ENCODE results near the gene A2ML1.

Gene A2ML1

DNA sequence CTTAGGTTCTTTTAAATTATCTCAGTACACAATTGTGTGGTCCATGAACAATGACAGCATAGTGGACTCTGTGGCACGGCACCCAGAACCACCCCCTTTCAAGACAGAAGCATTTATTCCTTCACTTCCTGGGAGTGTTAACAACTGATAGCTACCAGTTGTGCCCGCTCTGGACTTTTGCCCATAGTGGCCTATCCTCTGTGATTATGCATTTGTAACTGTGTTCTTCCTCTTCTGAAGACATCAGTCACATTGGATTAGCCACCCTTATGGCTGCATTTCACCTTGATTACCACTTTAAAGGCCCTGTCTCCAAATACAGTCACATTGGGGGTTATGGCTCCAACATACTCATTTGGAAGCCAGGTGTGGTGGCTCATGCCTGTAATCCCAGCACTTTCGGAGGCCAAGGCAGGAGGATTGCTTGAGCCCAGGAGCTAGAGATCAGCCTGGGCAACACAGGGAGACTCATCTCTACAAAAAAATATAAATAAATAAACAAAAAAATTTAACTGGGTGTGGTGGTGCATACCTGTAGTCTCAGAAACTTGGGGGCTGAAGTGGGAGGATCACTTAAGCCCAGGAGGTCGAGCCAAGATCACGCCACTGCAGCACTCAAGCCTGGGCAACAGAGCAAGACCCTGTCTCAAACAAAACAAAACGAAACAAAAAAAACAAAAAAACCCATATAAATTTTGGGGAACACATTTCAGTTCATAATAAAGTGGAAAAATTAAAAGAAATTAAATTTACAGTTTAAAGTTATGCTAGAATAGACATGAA lies 64.3 kb downstream of the A2ML1 start:
- no peak overlapping the region for H3K4me3 ChIP-seq (replicated peaks; ENCODE audit: low read depth, low read length)
- TF ChIP-seq, protein P1, sequence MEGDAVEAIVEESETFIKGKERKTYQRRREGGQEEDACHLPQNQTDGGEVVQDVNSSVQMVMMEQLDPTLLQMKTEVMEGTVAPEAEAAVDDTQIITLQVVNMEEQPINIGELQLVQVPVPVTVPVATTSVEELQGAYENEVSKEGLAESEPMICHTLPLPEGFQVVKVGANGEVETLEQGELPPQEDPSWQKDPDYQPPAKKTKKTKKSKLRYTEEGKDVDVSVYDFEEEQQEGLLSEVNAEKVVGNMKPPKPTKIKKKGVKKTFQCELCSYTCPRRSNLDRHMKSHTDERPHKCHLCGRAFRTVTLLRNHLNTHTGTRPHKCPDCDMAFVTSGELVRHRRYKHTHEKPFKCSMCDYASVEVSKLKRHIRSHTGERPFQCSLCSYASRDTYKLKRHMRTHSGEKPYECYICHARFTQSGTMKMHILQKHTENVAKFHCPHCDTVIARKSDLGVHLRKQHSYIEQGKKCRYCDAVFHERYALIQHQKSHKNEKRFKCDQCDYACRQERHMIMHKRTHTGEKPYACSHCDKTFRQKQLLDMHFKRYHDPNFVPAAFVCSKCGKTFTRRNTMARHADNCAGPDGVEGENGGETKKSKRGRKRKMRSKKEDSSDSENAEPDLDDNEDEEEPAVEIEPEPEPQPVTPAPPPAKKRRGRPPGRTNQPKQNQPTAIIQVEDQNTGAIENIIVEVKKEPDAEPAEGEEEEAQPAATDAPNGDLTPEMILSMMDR (IDR thresholded peaks at IDR 0.05; ENCODE audit: low read depth, low read length, missing control alignments) = no peak
- no peak for DNase-seq (ENCODE audit: extremely low read depth, low read depth)

DNA sequence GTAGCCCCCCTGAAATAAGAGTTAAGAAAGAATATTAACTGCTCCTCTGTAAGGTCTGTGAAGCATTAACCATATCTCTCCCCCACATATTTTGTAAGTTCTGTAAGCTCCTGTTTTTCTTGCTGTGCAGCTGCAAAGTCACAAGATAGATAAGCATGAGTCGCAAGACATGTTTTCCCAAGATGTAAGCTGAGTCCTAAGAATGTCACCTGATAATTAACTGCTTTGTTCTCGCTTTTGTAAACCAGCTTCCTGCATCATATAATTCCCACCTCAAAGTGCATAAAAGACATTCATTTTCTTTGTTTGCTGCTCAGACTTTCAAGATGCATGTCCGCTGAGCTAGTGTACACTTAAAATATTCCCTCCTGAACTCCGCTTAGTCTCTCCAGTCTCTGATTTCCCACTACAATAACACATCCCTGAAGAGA lies 64.9 kb downstream of the A2ML1 start:
- no peak overlapping the region for H3K4me3 ChIP-seq (replicated peaks; ENCODE audit: low read depth, low read length)
- TF ChIP-seq, protein P1 (IDR thresholded peaks at IDR 0.05; ENCODE audit: low read depth, low read length, missing control alignments) = no peak
- DNase-seq (ENCODE audit: extremely low read depth, low read depth) = no peak

DNA sequence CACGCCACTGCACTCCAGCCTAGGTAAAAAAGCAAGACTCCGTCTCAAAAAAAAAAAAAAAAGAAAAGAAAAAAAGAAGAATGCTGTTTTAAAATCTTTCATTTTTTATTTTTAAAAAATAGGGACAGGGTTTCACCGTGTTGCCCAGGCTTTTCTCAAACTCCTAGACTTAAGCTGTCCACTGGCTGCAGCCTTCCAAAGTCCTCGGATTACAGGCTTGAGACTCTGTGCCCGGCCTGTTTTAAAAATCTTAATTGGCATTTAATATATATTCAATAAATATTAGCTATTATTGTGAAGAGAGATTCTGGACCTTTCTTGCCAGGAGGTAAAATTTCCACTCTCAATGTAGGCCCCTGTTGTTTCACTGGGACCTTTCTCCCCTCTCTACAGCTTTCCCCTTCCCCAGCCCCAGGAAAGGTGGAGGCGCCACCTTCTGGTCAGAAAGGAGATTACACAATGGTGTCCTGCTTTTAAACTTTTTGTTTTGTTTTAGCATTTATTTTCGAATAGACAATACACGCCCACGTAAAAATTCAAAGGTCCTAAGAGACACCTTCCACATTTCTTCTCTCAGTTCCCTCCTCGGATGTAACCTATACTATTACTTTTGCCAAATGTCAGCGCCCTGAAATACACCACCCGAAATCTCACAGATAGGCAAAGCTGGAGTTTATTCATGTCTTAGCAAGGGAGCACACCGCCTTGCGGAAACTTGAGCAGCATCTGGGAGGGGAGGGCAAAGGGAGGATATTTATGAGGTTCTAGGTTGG lies 68.1 kb downstream of the A2ML1 start:
- H3K4me3 ChIP-seq (replicated peaks; ENCODE audit: low read depth, low read length) = peak overlapping the region; percentile 35
- no peak for DNase-seq (ENCODE audit: extremely low read depth, low read depth)

DNA sequence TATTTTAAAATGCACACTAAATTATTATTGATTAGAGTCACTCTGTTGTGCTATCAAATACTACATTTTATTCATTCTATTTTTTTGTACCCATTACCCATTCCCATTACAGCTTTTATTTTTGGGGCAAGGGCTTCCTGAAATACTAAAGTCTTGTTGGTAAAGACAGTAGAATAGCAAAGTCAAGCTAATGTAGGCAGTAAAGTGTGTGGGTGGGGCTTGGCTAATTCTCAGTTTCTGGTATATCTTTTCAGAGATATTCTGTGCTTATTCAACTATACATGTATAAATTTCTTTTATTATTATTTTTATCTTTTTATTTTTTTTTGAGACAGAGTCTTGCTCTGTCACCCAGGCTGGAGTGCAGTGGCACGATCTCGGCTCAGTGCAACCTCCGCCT lies 69.6 kb downstream of the A2ML1 start:
- DNase-seq (ENCODE audit: extremely low read depth, low read depth) = no peak
- TF ChIP-seq, protein P1 (IDR thresholded peaks at IDR 0.05; ENCODE audit: low read depth, low read length, missing control alignments) = no peak
- H3K4me3 ChIP-seq (replicated peaks; ENCODE audit: low read depth, low read length) = no peak overlapping the region

More for the DNA sequence above, 68.1 kb downstream of the A2ML1 start:
- TF ChIP-seq, protein P1 (IDR thresholded peaks at IDR 0.05; ENCODE audit: low read depth, low read length, missing control alignments) = peak; percentile 82

DNA sequence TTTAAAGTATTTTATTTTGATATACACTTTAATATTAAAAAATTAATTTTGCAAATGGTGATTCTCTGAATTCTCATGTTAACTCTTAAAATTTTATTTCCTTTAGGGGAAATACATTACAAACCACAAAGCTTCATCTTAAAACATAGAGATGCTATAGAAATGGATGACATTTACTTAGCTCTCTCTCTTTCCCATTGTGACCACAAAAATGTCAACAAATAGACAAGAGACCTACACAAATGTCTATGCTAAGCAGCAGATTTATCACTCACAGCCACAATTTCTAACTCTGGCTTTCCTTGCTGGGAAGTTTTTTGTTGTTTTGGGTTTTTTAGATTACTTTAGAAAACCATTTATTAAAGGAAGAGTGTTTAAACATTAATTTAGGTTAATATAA lies 72.0 kb downstream of the A2ML1 start:
- TF ChIP-seq, protein P1 (IDR thresholded peaks at IDR 0.05; ENCODE audit: low read depth, low read length, missing control alignments) = no peak

DNA sequence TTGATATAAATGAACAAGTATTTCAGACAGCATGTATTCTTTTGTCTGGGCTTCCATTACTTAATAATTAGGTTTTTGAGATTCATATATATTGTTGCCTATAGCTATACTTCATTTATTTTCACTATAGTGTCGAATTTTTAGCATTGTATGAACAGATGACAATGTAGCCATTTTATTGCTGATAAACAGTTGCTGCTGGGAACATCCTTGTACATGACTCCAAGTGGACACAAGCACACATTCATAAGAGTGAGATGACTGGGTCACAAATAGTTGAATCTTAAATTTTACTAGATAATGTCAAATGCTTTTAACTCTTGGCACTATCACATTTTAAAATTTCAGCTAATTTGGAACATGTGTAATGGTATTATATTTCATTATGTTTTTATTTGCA lies 72.6 kb downstream of the A2ML1 start:
- TF ChIP-seq, protein P1 (IDR thresholded peaks at IDR 0.05; ENCODE audit: low read depth, low read length, missing control alignments) = no peak
- H3K4me3 ChIP-seq (replicated peaks; ENCODE audit: low read depth, low read length) = no peak overlapping the region
- no peak for DNase-seq (ENCODE audit: extremely low read depth, low read depth)

More for the DNA sequence above, 72.0 kb downstream of the A2ML1 start:
- H3K4me3 ChIP-seq (replicated peaks; ENCODE audit: low read depth, low read length) = no peak overlapping the region
- no peak for DNase-seq (ENCODE audit: extremely low read depth, low read depth)
